ENCODE measurements around the gene FNBP1. TPM values are rescaled to one million over a fixed set of nuclear protein-coding genes. Genes with fewer than 3 reads are reported as not detected.
"Not testable (repeated sequence)": the region's sequence is repeated elsewhere in the genome, so short reads cannot be mapped to it uniquely, and the experiment has no call there.

The FNBP1 gene
- polyA plus RNA-seq, 3 donors: 4.3 to 20.1 (median 10.9) TPM

GRCh38 chr9:129944506-129945116, 98.4 kb downstream of the FNBP1 start:
- H3K27ac ChIP-seq (ENCODE audit: low read depth, low read length): no peak overlapping the region
- 57 to 89% (median 69%) methylated on average over 5 of the region's 5 CpGs for WGBS, 3 donors

- no peak overlapping the region for H3K27ac ChIP-seq (ENCODE audit: low read depth, low read length)
- whole genome bisulfite sequencing, 3 donors: 76 to 98% (median 86%) methylated on average over 2 of the region's 2 CpGs
These were observed 103.6 kb downstream of the FNBP1 start for GRCh38 chr9:129939431-129939830.

GRCh38 chr9:129938291-129938979, 104.6 kb downstream of the FNBP1 start:
- no peak overlapping the region for H3K27ac ChIP-seq (ENCODE audit: low read depth, low read length)
- WGBS, 3 donors: 42 to 61% (median 44%) methylated on average over 2 of the region's 2 CpGs

GRCh38 chr9:129937879-129938278, 105.1 kb downstream of the FNBP1 start:
- 87 to 93% (median 91%) methylated on average over 5 of the region's 5 CpGs for WGBS, 3 donors
- H3K27ac ChIP-seq (ENCODE audit: low read depth, low read length): not testable (repeated sequence)

GRCh38 chr9:129936222-129936621, 106.8 kb downstream of the FNBP1 start:
- 69 to 85% (median 72%) methylated on average over 5 of the region's 5 CpGs for WGBS, 3 donors
- no peak overlapping the region for H3K27ac ChIP-seq (ENCODE audit: low read depth, low read length)

GRCh38 chr9:129934780-129935179, 108.2 kb downstream of the FNBP1 start:
- WGBS, 3 donors: 45 to 82% (median 64%) methylated on average over 5 of the region's 5 CpGs
- no peak overlapping the region for H3K27ac ChIP-seq (ENCODE audit: low read depth, low read length)

GRCh38 chr9:129934041-129934591, 108.9 kb downstream of the FNBP1 start:
- WGBS, 3 donors: 69 to 76% (median 71%) methylated on average over 4 of the region's 4 CpGs
- no peak overlapping the region for H3K27ac ChIP-seq (ENCODE audit: low read depth, low read length)

- no peak overlapping the region for H3K27ac ChIP-seq (ENCODE audit: low read depth, low read length)
- 62 to 78% (median 69%) methylated on average over 8 of the region's 8 CpGs for WGBS, 3 donors
These were observed 109.6 kb downstream of the FNBP1 start for GRCh38 chr9:129933185-129934040.

- WGBS, 3 donors: 14 to 62% (median 14%) methylated on average over 8 of the region's 8 CpGs
- H3K27ac ChIP-seq (ENCODE audit: low read depth, low read length): no peak overlapping the region
These were observed 110.5 kb downstream of the FNBP1 start for GRCh38 chr9:129932303-129933151.

- 89 to 93% (median 92%) methylated on average over 2 of the region's 2 CpGs for WGBS, 3 donors
- H3K27ac ChIP-seq (ENCODE audit: low read depth, low read length): no peak overlapping the region
These were observed 112.2 kb downstream of the FNBP1 start for GRCh38 chr9:129930743-129931142.

- 91 to 96% (median 95%) methylated on average over 9 of the region's 9 CpGs for WGBS, 3 donors
These were observed 113.4 kb downstream of the FNBP1 start for GRCh38 chr9:129929496-129930125.

GRCh38 chr9:129923589-129923988, 119.4 kb downstream of the FNBP1 start:
- 71 to 76% (median 75%) methylated on average over 6 of the region's 6 CpGs for WGBS, 3 donors
- H3K27ac ChIP-seq (ENCODE audit: low read depth, low read length): no peak overlapping the region

More at GRCh38 chr9:129929496-129930125, 113.4 kb downstream of the FNBP1 start:
- no peak overlapping the region for H3K27ac ChIP-seq (ENCODE audit: low read depth, low read length)

GRCh38 chr9:129921905-129922304, 121.1 kb downstream of the FNBP1 start:
- 93 to 96% (median 95%) methylated on average over 4 of the region's 4 CpGs for WGBS, 3 donors
- H3K27ac ChIP-seq (ENCODE audit: low read depth, low read length): no peak overlapping the region

- no peak overlapping the region for H3K27ac ChIP-seq (ENCODE audit: low read depth, low read length)
- WGBS, 3 donors: 56 to 82% (median 65%) methylated on average over 3 of the region's 3 CpGs
These were observed 123.1 kb downstream of the FNBP1 start for GRCh38 chr9:129919841-129920240.

- WGBS, 3 donors: 60 to 72% (median 61%) methylated on average over 3 of the region's 3 CpGs
- H3K27ac ChIP-seq (ENCODE audit: low read depth, low read length): no peak overlapping the region
These were observed 123.7 kb downstream of the FNBP1 start for GRCh38 chr9:129919277-129919676.

GRCh38 chr9:129918296-129918950, 124.6 kb downstream of the FNBP1 start:
- WGBS, 3 donors: 59 to 96% (median 96%) methylated on average over 14 of the region's 14 CpGs
- H3K27ac ChIP-seq (ENCODE audit: low read depth, low read length): no peak overlapping the region

- WGBS, 3 donors: 96 to 98% (median 97%) methylated on average over 7 of the region's 7 CpGs
- no peak overlapping the region for H3K27ac ChIP-seq (ENCODE audit: low read depth, low read length)
These were observed 126.3 kb downstream of the FNBP1 start for GRCh38 chr9:129916707-129917106.
